ENCODE results near the gene NME7. TPM values are rescaled to one million over a fixed set of nuclear protein-coding genes. Genes with fewer than 3 reads are reported as not detected.

NME7 gene
- total and polyA plus RNA-seq, 3 experiments from 2014 or later, result 21.7 to 28.3 (median 25.3) TPM

- no peaks in the 10 kb centered on the region for H3K4me1 Mint-ChIP-seq
- Histone ChIP-seq H3K36me3 (ENCODE audit: insufficient read depth, low read length) (no peaks in the 10 kb centered on the region), H3K4me1 (ENCODE audit: insufficient read depth, low read length) (no peaks in the 10 kb centered on the region), H3K27ac (ENCODE audit: low read depth, low read length) (no peak overlapping the region), H3K9me3 (ENCODE audit: low read length) (no peaks in the 10 kb centered on the region), H3K27me3 (ENCODE audit: insufficient read depth, low read length, poor library complexity, severe bottlenecking) (no peaks in the 10 kb centered on the region), H3K4me3 (ENCODE audit: low read length) (no peak overlapping the region)
- H3K9me3 Mint-ChIP-seq, result peaks cover 2 to 52% (median 13%) of the 10 kb centered on the region in 5 donors
- H3K4me3 Mint-ChIP-seq, result no peak overlapping the region
- CTCF ChIA-PET, result no interaction called here
- H3K27ac Mint-ChIP-seq, result no peak overlapping the region
- H3K36me3 Mint-ChIP-seq, result peaks cover 14 to 78% (median 33%) of the 10 kb centered on the region in 3 donors
- POLR2A ChIA-PET, result no interaction called here
- H3K27me3 Mint-ChIP-seq, result no peaks in the 10 kb centered on the region
- DNase-seq, result no peak
These were observed 107.0 kb downstream of the NME7 start for GRCh38 chr1:169260478-169261151.

- H3K4me3 Mint-ChIP-seq, result no peak overlapping the region
- no peaks in the 10 kb centered on the region for H3K4me1 Mint-ChIP-seq
- DNase-seq, result no peak
- Histone ChIP-seq H3K4me1 (ENCODE audit: insufficient read depth, low read length) (no peaks in the 10 kb centered on the region), H3K36me3 (ENCODE audit: insufficient read depth, low read length) (no peaks in the 10 kb centered on the region), H3K27ac (ENCODE audit: low read depth, low read length) (no peak overlapping the region), H3K4me3 (ENCODE audit: low read length) (no peak overlapping the region), H3K27me3 (ENCODE audit: insufficient read depth, low read length, poor library complexity, severe bottlenecking) (no peaks in the 10 kb centered on the region), H3K9me3 (ENCODE audit: low read length) (no peaks in the 10 kb centered on the region)
- H3K36me3 Mint-ChIP-seq, result peaks cover 9 to 70% (median 27%) of the 10 kb centered on the region in 3 donors
- H3K27me3 Mint-ChIP-seq, result no peaks in the 10 kb centered on the region
- CTCF ChIA-PET, result no interaction called here
- POLR2A ChIA-PET, result no interaction called here
- H3K9me3 Mint-ChIP-seq, result peaks cover 0 to 44% (median 9%) of the 10 kb centered on the region in 5 donors
- no peak overlapping the region for H3K27ac Mint-ChIP-seq
These were observed 107.8 kb downstream of the NME7 start for GRCh38 chr1:169259816-169260215.

GRCh38 chr1:169250795-169251194 is 116.8 kb downstream of the NME7 start:
- Mint-ChIP-seq H3K36me3 (peaks cover 0 to 4% (median 0%) of the 10 kb centered on the region in 3 donors), H3K9me3 (peaks cover 0 to 3% (median 2%) of the 10 kb centered on the region in 5 donors), H3K4me1 (no peaks in the 10 kb centered on the region), H3K4me3 (no peak overlapping the region), H3K27ac (no peak overlapping the region), H3K27me3 (peaks cover 0 to 2% of the 10 kb centered on the region in 2 donors)
- no peaks in the 10 kb centered on the region for H3K36me3 ChIP-seq (ENCODE audit: insufficient read depth, low read length)
- POLR2A ChIA-PET, result no interaction called here
- H3K9me3 ChIP-seq (ENCODE audit: low read length), result no peaks in the 10 kb centered on the region
- CTCF ChIA-PET, result no interaction called here
- H3K27me3 ChIP-seq (ENCODE audit: insufficient read depth, low read length, poor library complexity, severe bottlenecking), result no peaks in the 10 kb centered on the region
- no peak overlapping the region for H3K27ac ChIP-seq (ENCODE audit: low read depth, low read length)
- H3K4me3 ChIP-seq (ENCODE audit: low read length), result no peak overlapping the region
- DNase-seq, result no peak
- no peaks in the 10 kb centered on the region for H3K4me1 ChIP-seq (ENCODE audit: insufficient read depth, low read length)

- Histone ChIP-seq H3K4me3 (ENCODE audit: low read length) (no peak overlapping the region), H3K36me3 (ENCODE audit: insufficient read depth, low read length) (no peaks in the 10 kb centered on the region), H3K9me3 (ENCODE audit: low read length) (no peaks in the 10 kb centered on the region), H3K27me3 (ENCODE audit: insufficient read depth, low read length, poor library complexity, severe bottlenecking) (no peaks in the 10 kb centered on the region), H3K4me1 (ENCODE audit: insufficient read depth, low read length) (no peaks in the 10 kb centered on the region), H3K27ac (ENCODE audit: low read depth, low read length) (no peak overlapping the region)
- Mint-ChIP-seq H3K4me3 (no peak overlapping the region), H3K9me3 (peaks cover 0 to 3% (median 2%) of the 10 kb centered on the region in 5 donors), H3K27me3 (peaks cover 0 to 2% of the 10 kb centered on the region in 2 donors), H3K36me3 (peaks cover 2 to 4% (median 2%) of the 10 kb centered on the region in 3 donors), H3K27ac (no peak overlapping the region), H3K4me1 (no peaks in the 10 kb centered on the region)
- POLR2A ChIA-PET, result no interaction called here
- DNase-seq, result no peak
- CTCF ChIA-PET, result no interaction called here
These were observed 117.6 kb downstream of the NME7 start for GRCh38 chr1:169250022-169250421.

- Mint-ChIP-seq H3K27me3 (peaks cover 0 to 2% of the 10 kb centered on the region in 2 donors), H3K4me3 (no peak overlapping the region), H3K27ac (no peak overlapping the region), H3K36me3 (peaks cover 2 to 4% (median 2%) of the 10 kb centered on the region in 3 donors), H3K4me1 (no peaks in the 10 kb centered on the region), H3K9me3 (peaks cover 0 to 3% (median 2%) of the 10 kb centered on the region in 5 donors)
- ChIA-PET CTCF (no interaction called here), POLR2A (no interaction called here)
- Histone ChIP-seq H3K36me3 (ENCODE audit: insufficient read depth, low read length) (no peaks in the 10 kb centered on the region), H3K9me3 (ENCODE audit: low read length) (no peaks in the 10 kb centered on the region), H3K4me3 (ENCODE audit: low read length) (no peak overlapping the region), H3K27ac (ENCODE audit: low read depth, low read length) (no peak overlapping the region), H3K27me3 (ENCODE audit: insufficient read depth, low read length, poor library complexity, severe bottlenecking) (no peaks in the 10 kb centered on the region), H3K4me1 (ENCODE audit: insufficient read depth, low read length) (no peaks in the 10 kb centered on the region)
- DNase-seq, result no peak
These were observed 118.0 kb downstream of the NME7 start for GRCh38 chr1:169249611-169250010.

GRCh38 chr1:169245706-169246105 is 121.9 kb downstream of the NME7 start:
- no peak for DNase-seq
- CTCF ChIA-PET, result no interaction called here

GRCh38 chr1:169240449-169241232 is 127.0 kb downstream of the NME7 start:
- ChIA-PET POLR2A (no interaction called here), CTCF (no interaction called here)
- no peaks in the 10 kb centered on the region for H3K9me3 ChIP-seq (ENCODE audit: low read length)
- Mint-ChIP-seq H3K27me3 (no peaks in the 10 kb centered on the region), H3K4me1 (no peaks in the 10 kb centered on the region), H3K9me3 (no peaks in the 10 kb centered on the region), H3K4me3 (no peak overlapping the region), H3K27ac (no peak overlapping the region), H3K36me3 (peaks cover 0 to 7% (median 2%) of the 10 kb centered on the region in 3 donors)
- no peak overlapping the region for H3K27ac ChIP-seq (ENCODE audit: low read depth, low read length)
- DNase-seq, result no peak
- no peaks in the 10 kb centered on the region for H3K36me3 ChIP-seq (ENCODE audit: insufficient read depth, low read length)
- no peaks in the 10 kb centered on the region for H3K4me1 ChIP-seq (ENCODE audit: insufficient read depth, low read length)
- no peaks in the 10 kb centered on the region for H3K27me3 ChIP-seq (ENCODE audit: insufficient read depth, low read length, poor library complexity, severe bottlenecking)
- H3K4me3 ChIP-seq (ENCODE audit: low read length), result no peak overlapping the region

More at GRCh38 chr1:169245706-169246105, 121.9 kb downstream of the NME7 start:
- Histone ChIP-seq H3K27ac (ENCODE audit: low read depth, low read length) (no peak overlapping the region), H3K4me3 (ENCODE audit: low read length) (no peak overlapping the region), H3K36me3 (ENCODE audit: insufficient read depth, low read length) (no peaks in the 10 kb centered on the region), H3K4me1 (ENCODE audit: insufficient read depth, low read length) (no peaks in the 10 kb centered on the region), H3K27me3 (ENCODE audit: insufficient read depth, low read length, poor library complexity, severe bottlenecking) (no peaks in the 10 kb centered on the region), H3K9me3 (ENCODE audit: low read length) (no peaks in the 10 kb centered on the region)
- Mint-ChIP-seq H3K4me1 (no peaks in the 10 kb centered on the region), H3K9me3 (no peaks in the 10 kb centered on the region), H3K27ac (no peak overlapping the region), H3K27me3 (peaks cover 0 to 2% of the 10 kb centered on the region in 2 donors), H3K4me3 (no peak overlapping the region), H3K36me3 (peaks cover 2 to 4% (median 2%) of the 10 kb centered on the region in 3 donors)
- POLR2A ChIA-PET, result no interaction called here

- Histone ChIP-seq H3K4me3 (ENCODE audit: low read length) (no peak overlapping the region), H3K9me3 (ENCODE audit: low read length) (no peaks in the 10 kb centered on the region), H3K36me3 (ENCODE audit: insufficient read depth, low read length) (no peaks in the 10 kb centered on the region), H3K27me3 (ENCODE audit: insufficient read depth, low read length, poor library complexity, severe bottlenecking) (no peaks in the 10 kb centered on the region), H3K27ac (ENCODE audit: low read depth, low read length) (no peak overlapping the region), H3K4me1 (ENCODE audit: insufficient read depth, low read length) (no peaks in the 10 kb centered on the region)
- DNase-seq, result no peak
- ChIA-PET CTCF (no interaction called here), POLR2A (no interaction called here)
- Mint-ChIP-seq H3K9me3 (no peaks in the 10 kb centered on the region), H3K27me3 (no peaks in the 10 kb centered on the region), H3K36me3 (peaks cover 4 to 19% (median 8%) of the 10 kb centered on the region in 3 donors), H3K4me1 (no peaks in the 10 kb centered on the region), H3K27ac (no peak overlapping the region), H3K4me3 (no peak overlapping the region)
These were observed 130.7 kb downstream of the NME7 start for GRCh38 chr1:169236880-169237279.

All from CD8-positive, alpha-beta memory T cell (primary cell).